Measurements from ENCODE around the gene PARD3. TPM values are rescaled to one million over a fixed set of nuclear protein-coding genes. Genes with fewer than 3 reads are reported as not detected.

The PARD3 gene
- total RNA-seq, 1 donor from 2014 or later, result 27.7 TPM

- no peak for DNase-seq (ENCODE audit: low spot score)
Measured at GRCh38 chr10:34320265-34320664, 494.8 kb downstream of the PARD3 start.

DNA sequence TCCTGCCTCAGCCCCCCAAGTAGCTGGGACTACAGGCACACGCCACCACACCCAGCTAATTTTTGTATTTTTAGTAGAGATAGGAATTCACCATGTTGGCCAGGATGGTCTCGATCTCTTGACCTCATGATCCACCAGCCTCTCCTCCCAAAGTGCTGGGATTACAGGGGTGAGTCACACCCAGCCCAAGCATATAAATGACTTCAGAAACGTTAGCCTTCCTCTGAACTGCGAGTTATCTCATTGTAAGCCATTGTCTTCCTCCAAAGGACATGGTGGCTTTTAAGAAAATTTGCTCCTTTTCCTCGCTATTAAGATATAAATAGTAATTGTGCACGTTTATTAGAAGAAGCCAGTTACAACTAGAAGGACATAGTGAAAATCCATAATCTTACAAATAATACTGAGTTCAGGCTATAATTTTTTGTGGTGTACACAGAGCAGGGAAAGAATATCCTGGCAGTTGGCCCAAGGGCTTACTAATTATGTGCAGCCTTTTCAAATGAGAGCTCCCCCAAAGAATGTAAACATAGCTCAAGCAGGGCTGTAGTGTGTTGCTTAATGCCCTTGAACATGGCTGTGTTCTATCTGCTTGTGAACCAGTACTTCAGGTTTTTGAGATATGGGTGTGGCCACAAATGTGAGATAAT lies 495.8 kb downstream of the PARD3 start:
- DNase-seq (ENCODE audit: low spot score), result no peak

- no peak for DNase-seq (ENCODE audit: low spot score)
Measured at GRCh38 chr10:34316154-34316553, 498.9 kb downstream of the PARD3 start.

GRCh38 chr10:34314457-34314856 lies 500.6 kb downstream of the PARD3 start:
- no peak for DNase-seq (ENCODE audit: low spot score)

DNA sequence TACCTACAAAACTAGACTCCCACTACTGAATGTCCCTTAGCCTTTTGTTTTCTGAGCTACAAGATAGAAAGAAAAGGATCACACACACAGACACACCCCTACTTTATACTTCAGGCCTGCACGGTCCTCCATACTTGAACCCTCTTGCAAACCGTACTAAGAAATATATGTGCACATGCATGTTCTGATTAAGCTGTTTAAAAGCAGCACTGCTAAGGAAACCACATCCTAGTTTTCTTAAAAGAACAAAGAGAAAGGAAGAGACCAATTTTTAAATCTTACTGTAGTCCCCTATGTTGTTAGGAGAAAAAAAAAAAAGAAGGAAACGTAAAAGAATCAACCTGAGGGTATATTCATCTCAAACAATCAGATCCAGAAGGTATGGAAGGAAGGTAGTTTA lies 501.2 kb downstream of the PARD3 start:
- DNase-seq (ENCODE audit: low spot score), result no peak

GRCh38 chr10:34313353-34313752 lies 501.7 kb downstream of the PARD3 start:
- DNase-seq (ENCODE audit: low spot score), result no peak

GRCh38 chr10:34311679-34312078 lies 503.4 kb downstream of the PARD3 start:
- no peak for DNase-seq (ENCODE audit: low spot score)

GRCh38 chr10:34310234-34310633 lies 504.9 kb downstream of the PARD3 start:
- DNase-seq (ENCODE audit: low spot score), result no peak

- no peak for DNase-seq (ENCODE audit: low spot score)
Measured at GRCh38 chr10:34305189-34305588, 509.9 kb downstream of the PARD3 start.

DNA sequence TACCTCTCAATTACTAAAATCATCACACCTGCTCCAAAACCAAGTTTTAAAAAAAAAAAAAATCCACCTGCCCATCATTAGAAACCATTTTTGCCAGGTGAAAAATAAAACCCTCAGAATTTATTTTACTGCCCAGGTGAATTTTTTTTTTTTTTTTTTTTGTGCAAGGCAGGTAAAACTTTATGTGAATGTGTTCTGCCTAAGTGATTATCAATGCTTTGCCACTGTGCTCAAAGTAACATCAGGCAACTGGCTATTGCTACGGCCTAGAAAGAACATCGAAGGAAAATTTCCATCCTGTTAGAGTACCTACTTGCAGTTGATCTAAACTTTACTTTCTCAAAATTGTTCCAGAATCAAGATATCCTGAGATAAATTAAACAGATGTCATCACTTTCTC lies 512.1 kb downstream of the PARD3 start:
- DNase-seq (ENCODE audit: low spot score), result no peak

DNA sequence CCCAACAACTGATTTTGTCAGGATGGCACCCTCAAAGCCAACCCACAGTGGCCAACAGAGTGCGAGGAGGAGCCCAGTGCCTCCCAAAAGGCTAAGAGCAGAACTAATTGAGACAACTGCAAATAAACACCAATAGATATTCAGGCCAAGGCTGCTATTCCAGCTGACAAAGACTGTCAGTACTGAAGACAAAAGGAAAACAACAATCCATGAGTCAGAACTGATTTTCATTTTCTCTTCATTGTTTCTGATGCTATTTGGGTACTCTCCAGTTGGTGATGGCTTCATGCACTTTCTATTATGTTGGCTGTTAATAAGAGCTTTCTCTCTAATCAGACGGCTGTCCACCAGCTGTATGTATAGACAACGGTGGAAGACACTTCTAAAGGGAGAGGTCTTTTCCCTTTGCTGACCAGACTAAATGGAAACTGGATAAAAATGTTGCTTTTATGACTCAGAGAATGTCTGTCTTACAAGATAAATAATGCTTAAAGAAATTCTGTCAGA lies 515.9 kb downstream of the PARD3 start:
- DNase-seq (ENCODE audit: low spot score), result no peak

DNA sequence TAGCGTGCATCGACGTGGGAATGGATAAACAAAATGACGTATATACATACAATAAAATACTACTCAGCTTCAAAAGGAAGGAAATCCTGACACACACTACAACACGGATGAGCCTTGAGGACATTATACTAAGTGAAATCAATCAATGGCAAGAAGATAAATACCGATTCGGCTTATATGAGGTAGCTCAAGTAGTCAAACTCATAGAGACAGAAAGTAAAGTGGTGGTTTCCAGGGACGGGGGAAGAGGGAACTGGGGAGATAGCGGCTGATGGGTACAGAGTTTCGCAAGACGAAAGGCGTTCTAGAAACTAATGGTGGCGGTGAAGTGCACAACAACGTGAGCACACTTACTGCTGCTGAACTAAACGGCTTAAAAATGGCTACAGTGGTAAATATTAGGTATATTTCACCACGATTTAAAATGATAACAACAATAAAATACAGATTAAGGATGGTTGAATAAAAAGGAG lies 516.7 kb downstream of the PARD3 start:
- no peak for DNase-seq (ENCODE audit: low spot score)

DNA sequence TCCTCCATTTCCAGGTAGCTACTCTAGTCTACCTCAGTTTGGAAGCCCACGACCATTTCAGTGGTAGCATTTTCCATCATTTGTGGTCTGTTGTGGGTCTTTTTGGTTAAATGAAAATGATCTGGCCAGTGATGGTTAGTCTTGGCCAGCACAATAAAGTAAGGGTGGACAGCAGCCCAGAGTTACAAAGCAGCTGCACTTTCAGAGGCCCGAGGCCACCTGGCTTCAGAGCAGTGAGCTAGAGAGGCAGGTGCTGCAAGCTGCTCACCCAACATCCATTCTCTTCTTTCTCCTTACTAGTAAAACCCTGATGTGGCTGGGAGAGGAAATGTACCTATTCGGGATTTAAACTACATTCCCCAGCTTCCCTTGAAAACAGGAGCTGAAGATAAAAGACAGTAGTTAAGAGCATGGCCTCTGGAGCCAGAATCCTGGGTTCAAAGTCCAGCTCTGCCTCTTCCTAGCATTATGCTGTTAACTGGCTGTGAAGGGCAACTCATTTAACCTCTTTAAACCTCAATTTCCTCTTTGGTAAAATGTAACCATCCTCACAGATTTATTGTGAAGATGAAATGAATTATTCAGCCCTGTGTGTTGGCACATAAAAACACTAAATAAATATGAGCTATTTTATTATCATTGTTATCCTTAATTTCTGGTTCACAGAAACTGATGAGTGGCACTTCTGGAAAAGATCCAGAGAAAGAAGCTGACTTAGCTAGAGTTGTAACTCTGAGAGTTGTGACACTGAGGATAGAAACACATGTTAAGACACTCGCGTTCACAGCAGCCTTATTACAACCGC lies 517.4 kb downstream of the PARD3 start:
- no peak for DNase-seq (ENCODE audit: low spot score)

- no peak for DNase-seq (ENCODE audit: low spot score)
Measured at GRCh38 chr10:34295142-34295548, 520.0 kb downstream of the PARD3 start.

- no peak for DNase-seq (ENCODE audit: low spot score)
Measured at GRCh38 chr10:34294137-34294536, 521.0 kb downstream of the PARD3 start.

GRCh38 chr10:34292675-34293074 lies 522.4 kb downstream of the PARD3 start:
- no peak for DNase-seq (ENCODE audit: low spot score)

- no peak for DNase-seq (ENCODE audit: low spot score)
Measured at GRCh38 chr10:34292194-34292565, 522.9 kb downstream of the PARD3 start.

GRCh38 chr10:34291466-34292193 lies 523.5 kb downstream of the PARD3 start:
- no peak for DNase-seq (ENCODE audit: low spot score)

DNA sequence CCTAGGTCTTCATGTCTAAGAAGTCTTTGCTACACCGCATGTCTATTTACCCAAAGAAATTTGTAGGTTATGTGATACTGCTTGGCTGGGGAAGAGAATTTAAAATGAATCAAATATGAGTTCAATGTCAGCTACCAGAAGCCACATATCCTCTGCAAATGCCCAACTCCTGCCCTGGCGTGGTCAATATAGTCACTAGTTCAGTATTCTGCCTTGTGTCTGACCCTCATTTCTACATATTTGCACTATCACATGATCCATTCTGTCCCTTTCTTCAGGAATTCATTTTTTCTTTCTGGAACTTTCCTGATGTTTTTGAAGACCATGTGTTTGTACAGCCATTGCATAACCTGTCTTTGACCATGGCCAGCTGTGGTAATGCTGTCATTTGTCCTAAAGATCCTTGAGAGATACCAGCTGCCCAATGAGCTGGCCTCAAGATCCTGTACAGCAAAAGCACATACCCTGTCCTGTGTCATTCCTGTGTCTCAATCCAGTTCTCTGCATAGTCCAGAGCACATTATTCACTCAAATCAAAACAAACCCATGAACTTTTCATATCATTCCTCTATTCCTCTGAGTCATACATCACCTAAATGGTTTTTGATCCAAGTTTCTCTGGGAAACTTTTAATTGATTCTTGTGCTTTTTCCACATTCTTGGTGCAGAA lies 524.5 kb downstream of the PARD3 start:
- DNase-seq (ENCODE audit: low spot score), result no peak

DNA sequence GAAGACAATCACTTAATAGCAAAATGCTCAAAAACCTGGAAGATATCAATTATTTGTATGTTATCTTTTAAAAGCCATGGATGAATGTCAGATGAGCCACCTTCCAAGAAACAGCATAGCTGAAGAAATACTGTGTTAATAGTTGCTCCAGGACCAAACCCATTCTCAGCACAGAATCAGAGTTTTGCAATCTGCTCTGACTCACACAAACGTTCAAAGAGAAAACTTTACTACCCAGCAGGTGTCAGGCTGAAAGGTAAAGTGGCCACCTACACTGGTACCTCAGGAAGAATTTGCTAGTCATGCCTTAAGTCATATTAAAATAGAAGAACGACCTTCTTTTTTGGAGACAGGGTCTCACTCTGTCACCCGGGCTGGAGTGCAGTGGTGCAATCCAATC lies 526.5 kb downstream of the PARD3 start:
- DNase-seq (ENCODE audit: low spot score), result no peak

GRCh38 chr10:34286136-34286739 lies 528.9 kb downstream of the PARD3 start:
- no peak for DNase-seq (ENCODE audit: low spot score)

Measured in mesenteric fat pad (tissue), 1 donor.